ENCODE data around the gene SYNM. TPM values are rescaled to one million over a fixed set of nuclear protein-coding genes. Genes with fewer than 3 reads are reported as not detected.

Gene SYNM
- total RNA-seq, 4 donors from 2014 or later, result 1,866 to 2,563 (median 2,454) TPM

DNA sequence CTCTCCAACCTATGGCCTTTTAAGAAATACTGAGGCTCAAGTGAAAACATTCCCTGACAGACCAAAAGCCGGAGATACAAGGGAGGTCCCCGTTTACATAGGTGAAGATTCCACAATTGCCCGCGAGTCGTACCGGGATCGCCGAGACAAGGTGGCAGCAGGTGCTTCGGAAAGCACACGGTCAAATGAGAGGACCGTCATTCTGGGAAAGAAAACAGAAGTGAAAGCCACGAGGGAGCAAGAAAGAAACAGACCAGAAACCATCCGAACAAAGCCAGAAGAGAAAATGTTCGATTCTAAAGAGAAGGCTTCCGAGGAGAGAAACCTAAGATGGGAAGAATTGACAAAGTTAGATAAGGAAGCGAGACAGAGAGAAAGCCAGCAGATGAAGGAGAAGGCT is 24.8 kb downstream of the SYNM start:
- 77% methylated on average over 16 of the region's 16 CpGs for WGBS
- Histone ChIP-seq H3K36me3 (peaks cover 34 to 86% (median 75%) of the 10 kb centered on the region in 4 donors), H3K9me3 (no peaks in the 10 kb centered on the region), H3K27me3 (no peaks in the 10 kb centered on the region), H3K4me1 (peaks cover 35 to 100% (median 99%) of the 10 kb centered on the region in 4 donors), H3K27ac (replicated peaks in 1 of 4) (peak overlapping the region; percentile 97 to 98 (median 98)), H3K4me3 (peak overlapping the region in 1 of 4 donors; percentile 5)
- intact Hi-C loops (cut with DNase I), result no loop called here
- DNase-seq (ENCODE audit: extremely low spot score), result no peak
- TF ChIP-seq, protein P1, sequence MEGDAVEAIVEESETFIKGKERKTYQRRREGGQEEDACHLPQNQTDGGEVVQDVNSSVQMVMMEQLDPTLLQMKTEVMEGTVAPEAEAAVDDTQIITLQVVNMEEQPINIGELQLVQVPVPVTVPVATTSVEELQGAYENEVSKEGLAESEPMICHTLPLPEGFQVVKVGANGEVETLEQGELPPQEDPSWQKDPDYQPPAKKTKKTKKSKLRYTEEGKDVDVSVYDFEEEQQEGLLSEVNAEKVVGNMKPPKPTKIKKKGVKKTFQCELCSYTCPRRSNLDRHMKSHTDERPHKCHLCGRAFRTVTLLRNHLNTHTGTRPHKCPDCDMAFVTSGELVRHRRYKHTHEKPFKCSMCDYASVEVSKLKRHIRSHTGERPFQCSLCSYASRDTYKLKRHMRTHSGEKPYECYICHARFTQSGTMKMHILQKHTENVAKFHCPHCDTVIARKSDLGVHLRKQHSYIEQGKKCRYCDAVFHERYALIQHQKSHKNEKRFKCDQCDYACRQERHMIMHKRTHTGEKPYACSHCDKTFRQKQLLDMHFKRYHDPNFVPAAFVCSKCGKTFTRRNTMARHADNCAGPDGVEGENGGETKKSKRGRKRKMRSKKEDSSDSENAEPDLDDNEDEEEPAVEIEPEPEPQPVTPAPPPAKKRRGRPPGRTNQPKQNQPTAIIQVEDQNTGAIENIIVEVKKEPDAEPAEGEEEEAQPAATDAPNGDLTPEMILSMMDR (IDR thresholded peaks at IDR 0.05), result no peak
- TF ChIP-seq POLR2AphosphoS5 (IDR thresholded peaks at IDR 0.05), result no peak
- no peak for TF ChIP-seq EP300 (IDR thresholded peaks at IDR 0.05)
- no peak for TF ChIP-seq POLR2A (IDR thresholded peaks at IDR 0.05; ENCODE audit: low read depth)

DNA sequence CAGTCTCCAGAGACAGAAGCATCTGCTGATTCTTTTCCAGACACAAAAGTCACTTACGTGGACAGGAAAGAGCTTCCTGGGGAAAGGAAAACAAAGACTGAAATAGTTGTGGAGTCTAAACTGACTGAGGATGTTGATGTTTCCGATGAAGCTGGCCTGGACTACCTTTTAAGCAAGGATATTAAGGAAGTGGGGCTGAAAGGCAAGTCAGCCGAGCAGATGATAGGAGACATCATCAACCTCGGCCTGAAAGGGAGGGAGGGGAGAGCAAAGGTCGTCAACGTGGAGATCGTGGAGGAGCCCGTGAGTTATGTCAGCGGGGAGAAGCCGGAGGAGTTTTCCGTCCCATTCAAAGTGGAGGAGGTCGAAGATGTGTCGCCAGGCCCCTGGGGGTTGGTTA is 25.4 kb downstream of the SYNM start:
- no peaks in the 10 kb centered on the region for H3K9me3 ChIP-seq
- peak overlapping the region; percentile 97 to 98 (median 98) for H3K27ac ChIP-seq (replicated peaks in 1 of 4)
- H3K4me1 ChIP-seq, result peaks cover 32 to 100% (median 99%) of the 10 kb centered on the region in 4 donors
- H3K27me3 ChIP-seq, result no peaks in the 10 kb centered on the region
- intact Hi-C loops (cut with DNase I), result no loop called here
- H3K36me3 ChIP-seq, result peaks cover 34 to 86% (median 75%) of the 10 kb centered on the region in 4 donors
- WGBS, result 61% methylated on average over 13 of the region's 13 CpGs
- TF ChIP-seq POLR2AphosphoS5 (IDR thresholded peaks at IDR 0.05), result peak; percentile 16 to 19
- TF ChIP-seq EP300 (IDR thresholded peaks at IDR 0.05), result no peak
- no peak for DNase-seq (ENCODE audit: extremely low spot score)
- H3K4me3 ChIP-seq, result peak overlapping the region in 1 of 4 donors; percentile 12

DNA sequence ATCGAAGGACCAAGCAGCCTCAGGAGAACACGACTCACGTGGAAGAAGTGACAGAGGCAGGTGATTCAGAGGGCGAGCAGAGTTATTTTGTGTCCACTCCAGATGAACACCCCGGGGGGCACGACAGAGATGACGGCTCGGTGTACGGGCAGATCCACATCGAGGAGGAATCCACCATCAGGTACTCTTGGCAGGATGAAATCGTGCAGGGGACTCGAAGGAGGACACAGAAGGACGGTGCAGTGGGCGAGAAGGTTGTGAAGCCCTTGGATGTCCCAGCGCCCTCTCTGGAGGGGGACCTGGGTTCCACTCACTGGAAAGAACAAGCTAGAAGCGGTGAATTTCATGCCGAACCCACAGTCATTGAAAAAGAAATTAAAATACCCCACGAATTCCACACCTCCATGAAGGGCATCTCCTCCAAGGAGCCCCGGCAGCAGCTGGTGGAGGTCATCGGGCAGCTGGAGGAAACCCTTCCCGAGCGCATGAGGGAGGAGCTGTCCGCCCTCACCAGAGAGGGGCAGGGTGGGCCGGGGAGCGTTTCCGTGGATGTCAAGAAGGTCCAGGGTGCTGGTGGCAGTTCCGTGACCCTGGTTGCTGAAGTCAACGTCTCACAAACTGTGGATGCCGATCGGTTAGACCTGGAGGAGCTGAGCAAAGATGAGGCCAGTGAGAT is 26.0 kb downstream of the SYNM start:
- intact Hi-C loops (cut with DNase I), result no loop called here
- TF ChIP-seq POLR2AphosphoS5 (IDR thresholded peaks at IDR 0.05) (no peak), EP300 (IDR thresholded peaks at IDR 0.05) (no peak), POLR2A (IDR thresholded peaks at IDR 0.05; ENCODE audit: low read depth) (no peak)
- TF ChIP-seq, protein P1 (IDR thresholded peaks at IDR 0.05), result no peak
- no peak for DNase-seq (ENCODE audit: extremely low spot score)
- H3K36me3 ChIP-seq, result peaks cover 34 to 87% (median 75%) of the 10 kb centered on the region in 4 donors
- peak overlapping the region in 2 of 4 donors; percentile 12 to 14 for H3K4me3 ChIP-seq
- H3K4me1 ChIP-seq, result peaks cover 32 to 100% (median 98%) of the 10 kb centered on the region in 4 donors
- peak overlapping the region; percentile 97 to 98 (median 98) for H3K27ac ChIP-seq (replicated peaks in 1 of 4)
- H3K27me3 ChIP-seq, result no peaks in the 10 kb centered on the region
- 83% methylated on average over 30 of the region's 30 CpGs for WGBS
- H3K9me3 ChIP-seq, result no peaks in the 10 kb centered on the region

DNA sequence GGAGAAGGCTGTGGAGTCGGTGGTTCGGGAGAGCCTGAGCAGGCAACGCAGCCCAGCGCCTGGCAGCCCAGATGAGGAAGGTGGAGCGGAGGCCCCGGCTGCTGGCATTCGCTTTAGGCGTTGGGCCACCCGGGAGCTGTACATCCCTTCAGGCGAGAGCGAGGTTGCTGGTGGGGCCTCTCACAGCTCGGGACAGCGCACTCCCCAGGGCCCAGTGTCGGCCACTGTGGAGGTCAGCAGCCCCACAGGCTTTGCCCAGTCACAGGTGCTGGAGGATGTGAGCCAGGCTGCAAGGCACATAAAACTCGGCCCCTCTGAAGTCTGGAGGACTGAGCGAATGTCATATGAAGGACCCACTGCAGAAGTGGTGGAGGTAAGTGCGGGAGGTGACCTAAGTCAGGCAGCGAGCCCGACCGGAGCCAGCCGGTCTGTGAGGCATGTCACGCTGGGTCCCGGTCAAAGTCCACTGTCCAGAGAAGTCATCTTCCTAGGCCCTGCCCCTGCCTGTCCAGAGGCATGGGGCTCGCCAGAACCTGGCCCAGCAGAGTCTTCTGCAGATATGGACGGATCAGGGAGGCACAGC is 26.7 kb downstream of the SYNM start:
- peaks cover 28 to 98% (median 92%) of the 10 kb centered on the region in 4 donors for H3K4me1 ChIP-seq
- 95% methylated on average over 9 of the region's 25 CpGs for WGBS
- peaks cover 37 to 87% (median 73%) of the 10 kb centered on the region in 4 donors for H3K36me3 ChIP-seq
- H3K9me3 ChIP-seq, result no peaks in the 10 kb centered on the region
- intact Hi-C loops (cut with DNase I), result no loop called here
- DNase-seq (ENCODE audit: extremely low spot score), result no peak
- peak overlapping the region; percentile 97 to 98 (median 98) for H3K27ac ChIP-seq (replicated peaks in 1 of 4)
- no peak for TF ChIP-seq POLR2A (IDR thresholded peaks at IDR 0.05; ENCODE audit: low read depth)
- no peak for TF ChIP-seq EP300 (IDR thresholded peaks at IDR 0.05)
- TF ChIP-seq, protein P1 (IDR thresholded peaks at IDR 0.05), result no peak
- TF ChIP-seq POLR2AphosphoS5 (IDR thresholded peaks at IDR 0.05), result peak in 1 of 2 donors; percentile 12
- H3K4me3 ChIP-seq, result peak overlapping the region in 2 of 4 donors; percentile 12 to 14
- no peaks in the 10 kb centered on the region for H3K27me3 ChIP-seq

DNA sequence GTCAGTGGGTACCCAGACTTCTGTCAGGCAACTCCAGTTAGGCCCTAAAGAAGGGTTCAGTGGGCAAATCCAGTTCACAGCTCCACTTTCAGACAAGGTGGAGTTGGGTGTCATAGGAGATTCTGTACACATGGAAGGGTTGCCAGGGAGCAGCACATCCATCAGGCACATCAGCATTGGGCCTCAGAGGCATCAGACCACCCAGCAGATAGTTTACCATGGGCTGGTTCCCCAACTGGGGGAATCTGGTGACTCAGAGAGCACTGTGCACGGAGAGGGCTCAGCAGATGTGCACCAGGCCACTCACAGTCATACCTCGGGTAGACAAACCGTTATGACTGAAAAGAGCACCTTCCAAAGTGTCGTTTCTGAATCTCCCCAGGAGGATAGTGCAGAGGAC is 27.2 kb downstream of the SYNM start:
- TF ChIP-seq POLR2A (IDR thresholded peaks at IDR 0.05; ENCODE audit: low read depth) (no peak), EP300 (IDR thresholded peaks at IDR 0.05) (no peak), POLR2AphosphoS5 (IDR thresholded peaks at IDR 0.05) (no peak)
- TF ChIP-seq, protein P1 (IDR thresholded peaks at IDR 0.05), result no peak
- Histone ChIP-seq H3K27me3 (no peaks in the 10 kb centered on the region), H3K4me3 (peak overlapping the region in 1 of 4 donors; percentile 14), H3K4me1 (peaks cover 28 to 98% (median 89%) of the 10 kb centered on the region in 4 donors), H3K36me3 (peaks cover 39 to 87% (median 73%) of the 10 kb centered on the region in 4 donors), H3K9me3 (no peaks in the 10 kb centered on the region), H3K27ac (replicated peaks in 1 of 4) (peak overlapping the region; percentile 97 to 98 (median 98))
- no peak for DNase-seq (ENCODE audit: extremely low spot score)
- WGBS, result 40% methylated on average over 1 of the region's 4 CpGs
- intact Hi-C loops (cut with DNase I), result no loop called here
